GM12892 (cell line): ENCODE data around the gene ADM5.
A peak's percentile ranks its signal among the peaks of the same experiment; 100 is the strongest.

ENCODE experiments used
- DNase-seq: peaks from one replicate; pipeline ENCODE4 v3.0.0; 2011; ENCODE audit not compliant: insufficient read length
- FAIRE-seq: peaks from 2 replicates; lab custom pipeline; 2011; peaks lifted over from hg19 to GRCh38; lab: Jason Lieb, UNC
- POLR2A ChIP-seq: IDR thresholded peaks from 2 replicates; pipeline ENCODE4 v1.6.1; 2011; ENCODE audit warnings: low read depth, low read length, control low read depth
- POLR2AphosphoS5 ChIP-seq: IDR thresholded peaks from 2 replicates; pipeline ENCODE4 v1.6.1; 2011; ENCODE audit warnings: low read depth, low read length, control low read depth
- TAF1 ChIP-seq: IDR thresholded peaks from 2 replicates; pipeline ENCODE4 v1.6.1; 2011; ENCODE audit warnings: low read depth, mild to moderate bottlenecking, control low read depth, low read length, borderline replicate concordance

ADM5 gene

GRCh38 chr19:49684983-49685553 lies 4.3 kb upstream of the ADM5 start:
- DNase-seq = no peak
- no peak for FAIRE-seq
- no peak for TF ChIP-seq POLR2AphosphoS5
- TF ChIP-seq TAF1 = no peak
- TF ChIP-seq POLR2A = no peak

GRCh38 chr19:49685845-49686332 lies 3.5 kb upstream of the ADM5 start:
- TF ChIP-seq TAF1 = no peak
- TF ChIP-seq POLR2AphosphoS5 = peak; percentile 77; the same call in 1 of the 2 replicates
- peak; percentile 66 for TF ChIP-seq POLR2A
- DNase-seq = no peak
- FAIRE-seq = no peak

- TF ChIP-seq POLR2A (no peak), POLR2AphosphoS5 (no peak), TAF1 (no peak)
- DNase-seq = no peak
- FAIRE-seq = no peak
Observed at GRCh38 chr19:49686503-49687088, 2.8 kb upstream of the ADM5 start.

GRCh38 chr19:49687150-49687549 lies 2.2 kb upstream of the ADM5 start:
- DNase-seq (no peak), FAIRE-seq (no peak)
- no peak for TF ChIP-seq POLR2A
- no peak; the same call in 1 of the 2 replicates for TF ChIP-seq POLR2AphosphoS5
- no peak for TF ChIP-seq TAF1

- TF ChIP-seq TAF1 = no peak
- TF ChIP-seq POLR2AphosphoS5 = no peak; the same call in 1 of the 2 replicates
- no peak for TF ChIP-seq POLR2A
- no peak for DNase-seq
- FAIRE-seq = no peak
Observed at GRCh38 chr19:49687566-49688316, 1.7 kb upstream of the ADM5 start.

- no peak for TF ChIP-seq TAF1
- 0 out of 2 replicates have a peak, but pooled peaks have one; percentile 26 for TF ChIP-seq POLR2A
- TF ChIP-seq POLR2AphosphoS5 = peak; percentile 67; the same call in 1 of the 2 replicates
- DNase-seq (no peak), FAIRE-seq (no peak)
Observed at GRCh38 chr19:49688531-49689132, 762 bp upstream of the ADM5 start.

GRCh38 chr19:49690079-49690655 lies 773 bp downstream of the ADM5 start:
- DNase-seq = no peak
- FAIRE-seq = no peak
- TF ChIP-seq POLR2A (no peak), TAF1 (no peak), POLR2AphosphoS5 (no peak)

GRCh38 chr19:49690656-49691242 lies 1.4 kb downstream of the ADM5 start, which contains the start of gene CPT1C:
Gene CPT1C, plus strand, starts transcription at chr19:49691116. Its CDS starts 1,137 bp downstream, at chr19:49692253.
- TF ChIP-seq POLR2AphosphoS5 (peak; percentile 40; the same call in 1 of the 2 replicates), POLR2A (peak; percentile 36), TAF1 (no peak)
- peak; percentile 27 for FAIRE-seq
- peak; percentile 52 for DNase-seq

GRCh38 chr19:49691243-49692146 lies 2.1 kb downstream of the ADM5 start:
- TF ChIP-seq TAF1 = no peak
- TF ChIP-seq POLR2A = no peak
- no peak for TF ChIP-seq POLR2AphosphoS5
- FAIRE-seq = no peak
- DNase-seq = no peak
